Esophagus squamous epithelium (tissue), 4 donors: ENCODE data around the gene ATP6AP1.

ENCODE experiments used
- CTCF ChIP-seq, 6 experiments: fragments of 450-650 bp in 4 of 6; fragments of 200-600 bp in 2 of 6; sonication (generic) in 2 of 6; IDR thresholded peaks; one replicate each; pipeline ENCODE4 v1.5.1; 2016 to 2019; ENCODE audit warnings: antibody characterized with exemption in 6 of 6, mild to moderate bottlenecking in 4 of 6, moderate library complexity in 4 of 6
- POLR2A ChIP-seq, 4 donors: fragments of 450-650 bp; IDR thresholded peaks; one replicate each; pipeline ENCODE4 v1.6.1; 2017; ENCODE audit warnings: antibody characterized with exemption in 4 of 4, mild to moderate bottlenecking in 4 of 4, moderate library complexity in 3 of 4

- TF ChIP-seq POLR2A (IDR thresholded peaks at IDR 0.05) (no peak), CTCF (IDR thresholded peaks at IDR 0.05) (no peak)
These were observed 9.3 kb upstream of the ATP6AP1 start for GRCh38 chrX:154419189-154419588.
